ENCODE measurements around the gene SV2B.

- TF ChIP-seq CTCF (conservative IDR thresholded peaks at IDR 0.05; ENCODE audit: low read depth, low read length) (no peak), EZH2 (IDR thresholded peaks at IDR 0.05; ENCODE audit: borderline replicate concordance, low read depth, low read length, poor library complexity, severe bottlenecking) (no peak)
These were observed 108.3 kb downstream of the SV2B start for GRCh38 chr15:91208371-91208770.

Data from A673 (cell line).